ENCODE measurements around the gene USP6NL.

The USP6NL gene

GRCh38 chr10:11522821-11523245 lies 88.6 kb downstream of the USP6NL start:
- no peak for DNase-seq (ENCODE audit: extremely low spot score)
- CTCF ChIA-PET: interaction anchor here (0.7 kb wide), 1 partner anchor 8 kb away, joined by 3 read pairs; no protein-coding TSS in a partner anchor
- no peak for TF ChIP-seq HDGF (IDR thresholded peaks at IDR 0.05; ENCODE audit: borderline replicate concordance)
- no peak for TF ChIP-seq BHLHE40 (IDR thresholded peaks at IDR 0.05; ENCODE audit: borderline replicate concordance)
- no peak for TF ChIP-seq FOXM1 (IDR thresholded peaks at IDR 0.05; ENCODE audit: borderline replicate concordance)
- no peak for TF ChIP-seq FOXK2 (IDR thresholded peaks at IDR 0.05)
- TF ChIP-seq CTBP1 (IDR thresholded peaks at IDR 0.05; ENCODE audit: borderline replicate concordance): no peak
- TF ChIP-seq FOXA1 (IDR thresholded peaks at IDR 0.05): no peak
- no peak for TF ChIP-seq TARDBP (IDR thresholded peaks at IDR 0.05)
- no peak for TF ChIP-seq SP1 (IDR thresholded peaks at IDR 0.05)
- no peak for TF ChIP-seq LEF1 (IDR thresholded peaks at IDR 0.05; ENCODE audit: borderline replicate concordance)
- TF ChIP-seq NFRKB (IDR thresholded peaks at IDR 0.05): no peak
- TF ChIP-seq ELF4 (IDR thresholded peaks at IDR 0.05): no peak
- TF ChIP-seq SUZ12 (IDR thresholded peaks at IDR 0.05): no peak
- TF ChIP-seq L3MBTL2 (conservative IDR thresholded peaks at IDR 0.05): no peak
- TF ChIP-seq ARNT (IDR thresholded peaks at IDR 0.05): no peak
- no peak for TF ChIP-seq ZNF384 (IDR thresholded peaks at IDR 0.05)
- TF ChIP-seq PKNOX1 (IDR thresholded peaks at IDR 0.05): no peak
- POLR2A ChIA-PET: no interaction called here

- CTCF ChIA-PET: interaction anchor here (0.7 to 1.2 kb wide), 3 partner anchors 9 to 86 kb away, joined by 3 read pairs; no protein-coding TSS in a partner anchor
- no peak for DNase-seq (ENCODE audit: extremely low spot score)
- no peak for TF ChIP-seq FOXM1 (IDR thresholded peaks at IDR 0.05; ENCODE audit: borderline replicate concordance)
- TF ChIP-seq ELF4 (IDR thresholded peaks at IDR 0.05): no peak
- TF ChIP-seq ARNT (IDR thresholded peaks at IDR 0.05): no peak
- TF ChIP-seq NFRKB (IDR thresholded peaks at IDR 0.05): no peak
- POLR2A ChIA-PET: no interaction called here
Observed at GRCh38 chr10:11521860-11522259, 89.6 kb downstream of the USP6NL start.

- CTCF ChIA-PET: interaction anchor here (1.2 kb wide), 1 partner anchor 87 kb away, joined by 3 read pairs; no protein-coding TSS in a partner anchor
- no peak for DNase-seq (ENCODE audit: extremely low spot score)
- POLR2A ChIA-PET: no interaction called here
- TF ChIP-seq SP1 (IDR thresholded peaks at IDR 0.05): no peak
- TF ChIP-seq ELF4 (IDR thresholded peaks at IDR 0.05): no peak
- TF ChIP-seq SUZ12 (IDR thresholded peaks at IDR 0.05): no peak
- TF ChIP-seq FOXM1 (IDR thresholded peaks at IDR 0.05; ENCODE audit: borderline replicate concordance): no peak
- TF ChIP-seq ZNF384 (IDR thresholded peaks at IDR 0.05): no peak
- TF ChIP-seq PKNOX1 (IDR thresholded peaks at IDR 0.05): no peak
- TF ChIP-seq TARDBP (IDR thresholded peaks at IDR 0.05): no peak
- no peak for TF ChIP-seq HDGF (IDR thresholded peaks at IDR 0.05; ENCODE audit: borderline replicate concordance)
- TF ChIP-seq FOXK2 (IDR thresholded peaks at IDR 0.05): no peak
- TF ChIP-seq NFRKB (IDR thresholded peaks at IDR 0.05): no peak
- no peak for TF ChIP-seq BHLHE40 (IDR thresholded peaks at IDR 0.05; ENCODE audit: borderline replicate concordance)
- no peak for TF ChIP-seq LEF1 (IDR thresholded peaks at IDR 0.05; ENCODE audit: borderline replicate concordance)
- no peak for TF ChIP-seq L3MBTL2 (conservative IDR thresholded peaks at IDR 0.05)
Observed at GRCh38 chr10:11520892-11521291, 90.6 kb downstream of the USP6NL start.

GRCh38 chr10:11517150-11517549 lies 94.3 kb downstream of the USP6NL start:
- TF ChIP-seq SUZ12 (IDR thresholded peaks at IDR 0.05) (no peak), NFRKB (IDR thresholded peaks at IDR 0.05) (no peak), PKNOX1 (IDR thresholded peaks at IDR 0.05) (no peak), SP1 (IDR thresholded peaks at IDR 0.05) (no peak), HDGF (IDR thresholded peaks at IDR 0.05; ENCODE audit: borderline replicate concordance) (no peak), ARNT (IDR thresholded peaks at IDR 0.05) (no peak), CTBP1 (IDR thresholded peaks at IDR 0.05; ENCODE audit: borderline replicate concordance) (no peak)
- CTCF ChIA-PET: interaction anchor here (0.9 kb wide), 1 partner anchor 241 kb away, joined by 3 read pairs; no protein-coding TSS in a partner anchor
- DNase-seq (ENCODE audit: extremely low spot score): no peak
- POLR2A ChIA-PET: no interaction called here

- ChIA-PET POLR2A (no interaction called here), CTCF (interaction anchor here (1.7 to 2.0 kb wide), 3 partner anchors 209 to 249 kb away, joined by 5 to 17 read pairs (median 9); no protein-coding TSS in a partner anchor)
- TF ChIP-seq FOXM1 (IDR thresholded peaks at IDR 0.05; ENCODE audit: borderline replicate concordance) (no peak), CTBP1 (IDR thresholded peaks at IDR 0.05; ENCODE audit: borderline replicate concordance) (no peak), TARDBP (IDR thresholded peaks at IDR 0.05) (no peak), ZNF384 (IDR thresholded peaks at IDR 0.05) (no peak), BHLHE40 (IDR thresholded peaks at IDR 0.05; ENCODE audit: borderline replicate concordance) (no peak), ARNT (IDR thresholded peaks at IDR 0.05) (no peak), ELF4 (IDR thresholded peaks at IDR 0.05) (no peak)
- no peak for DNase-seq (ENCODE audit: extremely low spot score)
Observed at GRCh38 chr10:11516431-11516746, 95.1 kb downstream of the USP6NL start.

GRCh38 chr10:11515596-11516430 lies 95.6 kb downstream of the USP6NL start:
- no peak for TF ChIP-seq SUZ12 (IDR thresholded peaks at IDR 0.05)
- TF ChIP-seq ARNT (IDR thresholded peaks at IDR 0.05): peak; percentile 24; the same call in 1 of the 2 replicates
- DNase-seq (ENCODE audit: extremely low spot score): peak; percentile 56
- ChIA-PET CTCF (interaction anchor here (0.6 to 2.0 kb wide), 7 partner anchors 27 to 249 kb away, joined by 3 to 17 read pairs (median 5); no protein-coding TSS in a partner anchor), POLR2A (interaction anchor here (1.6 kb wide), 1 partner anchor 242 kb away, joined by 6 read pairs; no protein-coding TSS in a partner anchor)
